Naive B cell (primary cell): ENCODE measurements around the gene CHST11. TPM values are rescaled to one million over a fixed set of nuclear protein-coding genes. Genes with fewer than 3 reads are reported as not detected.

Source experiments
- ATAC-seq, 2 donors: fragments of 150-1000 bp; cut with Tn5 transposase; 2 replicates each; pipeline ENCODE4 v1.10.0; 2021; ENCODE audit warnings: low read depth in 2 of 2, mild to moderate bottlenecking in 2 of 2, moderate library complexity in 2 of 2
- DNase-seq: peaks from one replicate; pipeline ENCODE4 v3.0.0; 2022
- H3K27ac Mint-ChIP-seq, 6 donors: one replicate each; pipeline ENCODE4 v1.8.0; 2020 to 2022; ENCODE audit warnings: mild to moderate bottlenecking in 6 of 6, mixed read lengths in 6 of 6, moderate library complexity in 5 of 6, inconsistent platforms in 2 of 6
- H3K27me3 Mint-ChIP-seq, 3 donors: one replicate each; pipeline ENCODE4 v1.8.0; 2021 to 2022; ENCODE audit warnings: mixed read lengths in 3 of 3, mild to moderate bottlenecking in 1 of 3
- H3K36me3 Mint-ChIP-seq, 2 donors: one replicate each; pipeline ENCODE4 v1.8.0; 2020 to 2022; ENCODE audit warnings: mixed read lengths in 2 of 2, inconsistent platforms in 1 of 2, mild to moderate bottlenecking in 1 of 2
- H3K4me1 Mint-ChIP-seq, 3 donors: one replicate each; pipeline ENCODE4 v1.8.0; 2020 to 2022; ENCODE audit warnings: mixed read lengths in 3 of 3, inconsistent platforms in 1 of 3, mild to moderate bottlenecking in 1 of 3, moderate library complexity in 1 of 3
- H3K4me3 Mint-ChIP-seq, 8 donors: one replicate each; pipeline ENCODE4 v1.8.0; 2020 to 2022; ENCODE audit warnings: mild to moderate bottlenecking in 8 of 8, mixed read lengths in 8 of 8, moderate library complexity in 8 of 8, inconsistent platforms in 2 of 8
- H3K9me3 Mint-ChIP-seq, 7 donors: one replicate each; pipeline ENCODE4 v1.8.0; 2020 to 2022; ENCODE audit warnings: mixed read lengths in 7 of 7, mild to moderate bottlenecking in 5 of 7, inconsistent platforms in 2 of 7, moderate library complexity in 1 of 7
- polyA plus RNA-seq, 6 donors: library from polyadenylated mRNA; unstranded; fragments of 300-500 nt; fragmentation: Illumina TruSeq; gene quantifications; one replicate each; pipeline ENCODE4 v1.2.3, GENCODE V29; 2021; ENCODE audit warnings: low read depth in 6 of 6

Gene CHST11
- polyA plus RNA-seq: 10 to 100 TPM; 39.8 to 63.6 (median 58.6) TPM

DNA sequence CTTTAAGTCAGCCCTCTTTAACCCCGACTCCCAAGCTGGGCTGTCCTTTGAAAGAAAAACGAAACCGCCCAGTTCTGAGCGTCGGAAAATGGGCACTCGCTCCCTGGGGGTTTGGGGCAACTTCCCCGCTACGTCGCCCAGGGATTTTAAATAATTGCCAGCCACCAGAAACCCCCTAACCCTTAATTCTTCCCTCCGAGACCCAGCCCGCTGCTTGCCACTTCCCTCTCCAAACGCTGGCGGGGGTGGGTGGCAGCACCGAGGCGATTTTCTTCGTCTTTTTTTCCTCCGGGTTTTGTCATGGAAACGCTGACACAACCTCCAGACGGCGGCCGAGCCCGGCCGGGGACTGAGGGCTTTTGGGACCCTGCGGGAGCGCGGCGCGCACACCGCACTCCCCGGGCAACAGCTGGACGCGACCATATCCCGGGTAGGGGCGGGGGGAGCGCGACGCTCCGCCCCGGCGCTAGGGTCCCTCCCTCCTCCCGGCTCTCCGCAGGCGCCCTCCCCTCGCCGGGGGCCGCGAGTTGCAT lies at the start of gene CHST11:
CHST11 (plus strand) TSS at position 532 of the 533 bp plus-strand sequence.
- Mint-ChIP-seq H3K4me3 (peak within 1 kb of the TSS; percentile 97 to 100 (median 98)), H3K9me3 (peaks cover 0 to 1% (median 0%) of the 10 kb centered on the region in 7 donors), H3K27me3 (no peaks in the 10 kb centered on the region), H3K36me3 (peaks cover 0 to 15% of the 10 kb centered on the region in 2 donors), H3K27ac (peak within 1 kb of the TSS; percentile 98), H3K4me1 (peaks cover 22 to 50% (median 41%) of the 10 kb centered on the region in 3 donors)
- DNase-seq (peak; percentile 70), ATAC-seq (peak; percentile 57 to 58)

DNA sequence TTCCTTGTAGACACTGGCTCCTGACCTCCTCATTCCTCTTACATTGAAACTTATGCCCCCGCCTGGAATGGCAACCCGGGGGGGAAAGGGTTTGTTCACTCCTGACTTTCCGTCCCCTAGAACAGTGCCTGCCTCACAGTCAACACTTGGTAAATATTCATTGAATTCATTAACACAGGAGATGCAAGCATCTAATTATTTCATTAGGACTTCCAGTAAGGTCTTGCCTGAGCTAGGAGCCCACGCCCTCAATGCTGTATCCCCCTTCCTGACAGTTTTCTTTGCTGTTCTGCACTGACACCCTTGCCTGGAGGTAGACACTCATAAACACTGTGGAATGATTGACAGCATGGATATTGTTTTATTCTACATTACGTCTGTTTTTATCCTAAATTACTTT lies 49.3 kb upstream of the CHST11 start:
- Mint-ChIP-seq H3K36me3 (peaks cover 4 to 5% of the 10 kb centered on the region in 2 donors), H3K27me3 (peaks cover 0 to 18% (median 12%) of the 10 kb centered on the region in 3 donors), H3K27ac (no peak overlapping the region), H3K9me3 (peaks cover 0 to 4% (median 0%) of the 10 kb centered on the region in 7 donors), H3K4me3 (no peak overlapping the region), H3K4me1 (peaks cover 1 to 6% (median 3%) of the 10 kb centered on the region in 3 donors)
- DNase-seq: no peak
- ATAC-seq: no peak

- Mint-ChIP-seq H3K27me3 (peaks cover 0 to 22% (median 16%) of the 10 kb centered on the region in 3 donors), H3K36me3 (peaks cover 4 to 5% of the 10 kb centered on the region in 2 donors), H3K4me3 (no peak overlapping the region), H3K4me1 (peaks cover 6 to 11% (median 7%) of the 10 kb centered on the region in 3 donors), H3K27ac (no peak overlapping the region), H3K9me3 (peaks cover 0 to 6% (median 0%) of the 10 kb centered on the region in 7 donors)
- DNase-seq: no peak
- ATAC-seq: no peak
Measured at GRCh38 chr12:104407922-104408321, 48.8 kb upstream of the CHST11 start.

DNA sequence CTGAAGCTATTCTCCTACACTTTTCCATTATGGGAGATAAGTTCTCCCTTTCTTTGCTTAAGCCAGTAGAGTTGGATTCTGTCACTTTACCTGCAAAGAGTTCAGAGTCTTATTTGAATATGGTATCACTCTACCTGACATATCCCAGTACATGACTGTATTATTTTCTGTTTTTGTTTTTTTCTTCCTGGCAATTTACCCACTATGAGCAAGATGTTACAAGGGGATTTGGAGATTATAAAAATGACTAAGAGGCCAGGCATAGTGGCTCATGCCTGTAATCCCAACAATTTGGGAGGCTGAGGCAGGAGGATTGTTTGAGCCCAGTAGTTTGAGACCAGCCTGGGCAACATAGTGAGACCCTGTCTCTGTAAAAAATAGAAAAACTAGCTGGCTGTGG lies 46.4 kb upstream of the CHST11 start:
- Mint-ChIP-seq H3K36me3 (peaks cover 4 to 5% of the 10 kb centered on the region in 2 donors), H3K27ac (peak overlapping the region in 2 of 6 donors; percentile 42 to 53), H3K4me3 (no peak overlapping the region), H3K4me1 (peaks cover 7 to 12% (median 8%) of the 10 kb centered on the region in 3 donors), H3K27me3 (peaks cover 0 to 22% (median 16%) of the 10 kb centered on the region in 3 donors), H3K9me3 (peaks cover 0 to 6% (median 0%) of the 10 kb centered on the region in 7 donors)
- DNase-seq (no peak), ATAC-seq (no peak)

- H3K4me1 Mint-ChIP-seq: peaks cover 7 to 12% (median 8%) of the 10 kb centered on the region in 3 donors
- peaks cover 0 to 6% (median 0%) of the 10 kb centered on the region in 7 donors for H3K9me3 Mint-ChIP-seq
- peaks cover 0 to 22% (median 12%) of the 10 kb centered on the region in 3 donors for H3K27me3 Mint-ChIP-seq
- H3K36me3 Mint-ChIP-seq: peaks cover 4 to 5% of the 10 kb centered on the region in 2 donors
- H3K4me3 Mint-ChIP-seq: no peak overlapping the region
- DNase-seq (no peak), ATAC-seq (no peak)
- no peak overlapping the region for H3K27ac Mint-ChIP-seq
Measured at GRCh38 chr12:104410786-104411185, 46.0 kb upstream of the CHST11 start.

DNA sequence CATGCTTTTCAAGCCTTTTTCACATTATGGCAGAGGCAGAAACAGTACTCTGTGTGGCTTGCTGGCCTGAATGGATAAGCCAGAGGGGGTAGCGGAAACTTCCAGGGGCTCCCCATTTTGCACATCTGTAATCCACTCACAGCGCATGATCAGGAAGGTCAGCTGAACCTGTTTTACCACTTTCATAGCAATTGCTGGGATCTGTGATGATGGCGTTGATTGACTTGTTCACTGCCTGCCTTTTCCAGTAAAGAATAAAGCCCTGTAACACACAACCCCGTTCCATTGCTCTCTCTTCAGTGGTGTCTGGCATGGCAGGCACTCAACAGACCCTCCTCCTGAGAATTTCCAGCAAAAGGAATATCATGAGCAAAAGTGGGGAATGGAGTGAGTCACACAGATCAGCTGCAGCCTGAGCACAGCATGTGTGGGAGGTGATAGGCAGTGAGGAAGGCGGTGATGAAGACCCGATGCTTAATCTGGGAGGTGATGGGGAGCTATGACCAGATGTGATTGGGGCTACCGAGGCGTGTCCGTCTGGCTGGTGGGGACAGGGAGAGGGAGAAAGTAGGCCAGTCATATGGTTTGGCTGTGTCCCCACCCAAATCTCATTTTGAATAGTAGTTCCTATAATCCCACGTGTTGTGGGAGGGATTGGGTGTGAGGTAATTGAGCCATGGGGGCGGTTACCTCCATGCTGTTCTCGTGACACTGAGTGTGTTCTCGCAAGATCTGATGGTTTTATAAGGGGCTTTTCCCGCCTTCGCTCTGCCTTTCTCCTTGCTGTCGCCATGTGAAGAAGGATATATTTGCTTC lies 44.7 kb upstream of the CHST11 start:
- Mint-ChIP-seq H3K36me3 (peaks cover 4 to 5% of the 10 kb centered on the region in 2 donors), H3K27ac (peak overlapping the region in 2 of 6 donors; percentile 18 to 33), H3K4me3 (no peak overlapping the region), H3K27me3 (peaks cover 0 to 22% (median 8%) of the 10 kb centered on the region in 3 donors), H3K4me1 (peaks cover 7 to 12% (median 8%) of the 10 kb centered on the region in 3 donors), H3K9me3 (peaks cover 0 to 4% (median 0%) of the 10 kb centered on the region in 7 donors)
- ATAC-seq (no peak), DNase-seq (no peak)

DNA sequence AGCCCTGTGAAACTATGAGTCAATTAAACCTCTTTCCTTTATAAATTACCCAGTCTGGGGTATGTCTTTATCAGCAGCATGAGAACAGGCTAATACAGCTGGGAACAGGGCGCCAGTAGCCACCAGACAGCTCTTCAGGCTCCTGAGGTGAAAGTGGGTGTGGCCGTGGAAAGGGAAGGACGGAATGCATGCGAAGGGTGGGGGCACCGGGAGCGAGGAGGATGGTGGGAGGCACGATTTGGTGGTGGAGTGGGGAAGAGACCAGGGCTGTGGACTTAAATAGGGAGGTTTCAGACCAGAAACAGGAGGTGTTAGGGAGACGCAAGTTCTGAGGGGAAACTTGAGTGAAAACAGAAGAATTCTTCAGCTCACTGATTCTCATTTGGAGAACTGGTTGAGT lies 44.1 kb upstream of the CHST11 start:
- H3K27me3 Mint-ChIP-seq: peaks cover 0 to 22% (median 8%) of the 10 kb centered on the region in 3 donors
- H3K4me3 Mint-ChIP-seq: peak overlapping the region in 1 of 8 donors; percentile 62
- peaks cover 0 to 4% of the 10 kb centered on the region in 2 donors for H3K36me3 Mint-ChIP-seq
- H3K4me1 Mint-ChIP-seq: peaks cover 4 to 12% (median 8%) of the 10 kb centered on the region in 3 donors
- no peak for ATAC-seq
- H3K27ac Mint-ChIP-seq: peak overlapping the region in 3 of 6 donors; percentile 34 to 69 (median 67)
- peaks cover 0 to 4% (median 0%) of the 10 kb centered on the region in 7 donors for H3K9me3 Mint-ChIP-seq
- no peak for DNase-seq

GRCh38 chr12:104413330-104413729 lies 43.4 kb upstream of the CHST11 start:
- peaks cover 4 to 12% (median 8%) of the 10 kb centered on the region in 3 donors for H3K4me1 Mint-ChIP-seq
- no peak for DNase-seq
- peaks cover 0 to 17% (median 8%) of the 10 kb centered on the region in 3 donors for H3K27me3 Mint-ChIP-seq
- H3K4me3 Mint-ChIP-seq: no peak overlapping the region
- no peak for ATAC-seq
- H3K36me3 Mint-ChIP-seq: peaks cover 0 to 4% of the 10 kb centered on the region in 2 donors
- no peak overlapping the region for H3K27ac Mint-ChIP-seq
- peaks cover 0 to 4% (median 0%) of the 10 kb centered on the region in 7 donors for H3K9me3 Mint-ChIP-seq

- ATAC-seq: peak; percentile 43 to 54
- H3K36me3 Mint-ChIP-seq: peaks cover 0 to 4% of the 10 kb centered on the region in 2 donors
- peaks cover 4 to 12% (median 8%) of the 10 kb centered on the region in 3 donors for H3K4me1 Mint-ChIP-seq
- H3K9me3 Mint-ChIP-seq: peaks cover 0 to 2% (median 0%) of the 10 kb centered on the region in 7 donors
- H3K27ac Mint-ChIP-seq: no peak overlapping the region
- H3K27me3 Mint-ChIP-seq: peaks cover 0 to 14% (median 8%) of the 10 kb centered on the region in 3 donors
- no peak overlapping the region for H3K4me3 Mint-ChIP-seq
- no peak for DNase-seq
Measured at GRCh38 chr12:104414581-104415341, 42.0 kb upstream of the CHST11 start.

GRCh38 chr12:104415342-104415980 lies 41.3 kb upstream of the CHST11 start:
- DNase-seq: no peak
- Mint-ChIP-seq H3K4me1 (peaks cover 4 to 12% (median 8%) of the 10 kb centered on the region in 3 donors), H3K27ac (no peak overlapping the region), H3K4me3 (no peak overlapping the region), H3K27me3 (peaks cover 0 to 14% (median 8%) of the 10 kb centered on the region in 3 donors), H3K9me3 (peaks cover 0 to 2% (median 0%) of the 10 kb centered on the region in 7 donors), H3K36me3 (peaks cover 0 to under 1% of the 10 kb centered on the region in 2 donors)
- no peak for ATAC-seq

- DNase-seq (no peak), ATAC-seq (no peak)
- H3K27me3 Mint-ChIP-seq: peaks cover 0 to 14% (median 8%) of the 10 kb centered on the region in 3 donors
- peaks cover 0 to 2% (median 0%) of the 10 kb centered on the region in 7 donors for H3K9me3 Mint-ChIP-seq
- peaks cover 4 to 12% (median 8%) of the 10 kb centered on the region in 3 donors for H3K4me1 Mint-ChIP-seq
- no peak overlapping the region for H3K4me3 Mint-ChIP-seq
- no peak overlapping the region for H3K27ac Mint-ChIP-seq
- H3K36me3 Mint-ChIP-seq: no peaks in the 10 kb centered on the region
Measured at GRCh38 chr12:104416136-104416535, 40.6 kb upstream of the CHST11 start.

DNA sequence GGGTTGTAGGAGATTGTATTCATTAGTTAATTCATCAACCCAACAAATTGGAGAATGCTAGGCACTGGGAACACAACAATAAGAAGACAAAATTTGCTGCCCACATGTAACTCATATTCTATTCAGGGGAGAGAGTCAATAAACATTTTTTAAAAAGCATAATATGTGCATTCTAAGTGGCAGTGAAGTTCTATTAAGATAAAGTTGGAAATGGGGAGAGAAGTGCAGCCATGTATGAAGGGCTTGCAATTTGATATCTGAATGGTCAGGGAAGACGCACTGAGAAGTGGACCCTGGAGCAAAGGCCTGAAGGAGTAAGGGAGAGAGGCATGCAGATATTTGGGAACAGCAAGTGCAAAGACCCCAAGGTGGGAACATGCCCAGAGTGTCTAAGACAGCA lies 40.2 kb upstream of the CHST11 start:
- no peak for DNase-seq
- Mint-ChIP-seq H3K27me3 (peaks cover 0 to 13% (median 6%) of the 10 kb centered on the region in 3 donors), H3K4me1 (peaks cover 4 to 10% (median 8%) of the 10 kb centered on the region in 3 donors), H3K9me3 (peaks cover 0 to 2% (median 0%) of the 10 kb centered on the region in 7 donors), H3K4me3 (no peak overlapping the region), H3K36me3 (no peaks in the 10 kb centered on the region), H3K27ac (no peak overlapping the region)
- no peak for ATAC-seq
